IPS-18c (cell line): ENCODE results near the gene NOPCHAP1.
"Not testable (repeated sequence)": the region's sequence is repeated elsewhere in the genome, so short reads cannot be mapped to it uniquely, and the experiment has no call there.

Experiments used
- H3K4me3 ChIP-seq: 2 replicates; pipeline ENCODE4 v1.7.0; 2013; ENCODE audit warnings: low read depth, mild to moderate bottlenecking, low read length, moderate library complexity; ENCODE audit not compliant: insufficient read depth
- H3K9me3 ChIP-seq: one replicate; pipeline ENCODE4 v1.6.1; 2013; ENCODE audit warnings: mild to moderate bottlenecking, low read length, moderate library complexity; ENCODE audit not compliant: control insufficient read depth, insufficient read depth

NOPCHAP1 gene

DNA sequence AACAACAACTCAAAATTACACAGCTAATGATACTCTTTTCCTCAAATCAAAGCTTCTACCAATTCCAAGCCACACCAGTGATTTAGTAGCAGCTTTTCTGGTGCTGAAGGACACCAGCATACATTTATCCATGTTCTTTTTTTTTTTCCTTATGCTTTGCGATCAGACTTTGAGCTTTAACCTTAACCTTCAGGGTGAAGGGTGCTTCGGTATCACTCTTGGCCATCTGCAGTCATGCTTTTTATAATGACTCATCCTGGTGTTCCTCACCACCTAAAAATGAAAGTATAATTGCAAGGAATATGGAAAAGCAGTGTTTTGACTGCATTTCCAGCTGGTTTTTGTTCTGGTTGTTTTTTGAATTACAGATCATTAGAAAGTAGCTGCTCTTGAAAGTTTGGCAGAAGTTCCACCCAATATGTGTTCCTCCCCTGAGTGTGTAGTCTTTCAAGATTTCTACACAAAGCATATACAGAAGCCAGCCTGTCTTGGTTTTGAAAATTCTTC lies 26.7 kb upstream of the NOPCHAP1 start:
- Histone ChIP-seq H3K9me3 (peaks cover 4% of the 10 kb centered on the region), H3K4me3 (no peak overlapping the region)

- H3K9me3 ChIP-seq, result peaks cover 4% of the 10 kb centered on the region
Observed at GRCh38 chr12:104960464-104960863, 25.7 kb upstream of the NOPCHAP1 start.

DNA sequence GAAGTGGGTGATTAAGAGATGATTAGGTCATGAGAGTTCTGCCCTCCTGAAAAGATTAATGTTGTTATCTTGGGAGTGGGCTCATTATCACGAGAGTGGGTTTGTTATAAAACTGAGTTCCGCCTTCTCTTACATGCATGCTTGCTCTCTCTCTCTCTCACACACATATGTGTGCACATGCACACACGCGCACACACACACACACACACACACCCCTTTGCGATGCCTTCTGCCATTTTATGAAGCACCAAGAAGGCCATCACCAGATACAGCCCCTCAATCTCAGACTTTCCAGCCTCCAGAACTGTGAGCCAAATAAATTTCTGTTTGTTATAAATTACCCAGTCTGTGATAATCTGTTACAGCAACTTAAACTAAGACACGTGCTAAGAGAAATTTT lies 22.4 kb upstream of the NOPCHAP1 start:
- H3K9me3 ChIP-seq, result peaks cover 2% of the 10 kb centered on the region
- H3K4me3 ChIP-seq, result no peak overlapping the region

More at GRCh38 chr12:104960464-104960863, 25.7 kb upstream of the NOPCHAP1 start:
- H3K4me3 ChIP-seq, result no peak overlapping the region

- peaks cover 2% of the 10 kb centered on the region for H3K9me3 ChIP-seq
- H3K4me3 ChIP-seq, result no peak overlapping the region
Observed at GRCh38 chr12:104964167-104964855, 21.8 kb upstream of the NOPCHAP1 start.

- Histone ChIP-seq H3K4me3 (no peak overlapping the region), H3K9me3 (peaks cover 2% of the 10 kb centered on the region)
Observed at GRCh38 chr12:104964856-104965205, 21.3 kb upstream of the NOPCHAP1 start.

DNA sequence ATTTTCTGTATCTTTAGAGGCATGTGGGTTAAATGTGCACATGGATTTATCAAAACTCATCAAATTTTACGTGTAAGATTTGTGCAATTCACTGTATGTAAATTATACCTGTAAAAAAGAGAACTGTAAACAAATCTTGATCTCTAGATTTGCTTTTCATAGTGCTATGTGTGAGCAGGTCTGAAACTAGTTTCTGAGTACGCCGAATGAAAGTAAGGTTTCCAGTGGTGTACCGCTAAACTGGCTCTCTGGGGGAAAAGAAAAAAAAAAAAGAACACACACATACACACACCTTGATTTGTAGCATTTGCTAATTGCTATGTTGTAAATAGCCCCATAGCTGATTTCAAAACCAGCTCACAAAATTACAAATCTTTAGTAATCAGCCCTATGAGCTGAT lies 19.4 kb upstream of the NOPCHAP1 start:
- Histone ChIP-seq H3K9me3 (peaks cover 2% of the 10 kb centered on the region), H3K4me3 (no peak overlapping the region)

GRCh38 chr12:104969343-104969742 lies 16.8 kb upstream of the NOPCHAP1 start:
- Histone ChIP-seq H3K9me3 (peaks cover 2% of the 10 kb centered on the region), H3K4me3 (no peak overlapping the region)

- Histone ChIP-seq H3K4me3 (no peak overlapping the region), H3K9me3 (no peaks in the 10 kb centered on the region)
Observed at GRCh38 chr12:104971306-104971705, 14.8 kb upstream of the NOPCHAP1 start.

- no peak overlapping the region for H3K4me3 ChIP-seq
- no peaks in the 10 kb centered on the region for H3K9me3 ChIP-seq
Observed at GRCh38 chr12:104973250-104973649, 12.9 kb upstream of the NOPCHAP1 start.

DNA sequence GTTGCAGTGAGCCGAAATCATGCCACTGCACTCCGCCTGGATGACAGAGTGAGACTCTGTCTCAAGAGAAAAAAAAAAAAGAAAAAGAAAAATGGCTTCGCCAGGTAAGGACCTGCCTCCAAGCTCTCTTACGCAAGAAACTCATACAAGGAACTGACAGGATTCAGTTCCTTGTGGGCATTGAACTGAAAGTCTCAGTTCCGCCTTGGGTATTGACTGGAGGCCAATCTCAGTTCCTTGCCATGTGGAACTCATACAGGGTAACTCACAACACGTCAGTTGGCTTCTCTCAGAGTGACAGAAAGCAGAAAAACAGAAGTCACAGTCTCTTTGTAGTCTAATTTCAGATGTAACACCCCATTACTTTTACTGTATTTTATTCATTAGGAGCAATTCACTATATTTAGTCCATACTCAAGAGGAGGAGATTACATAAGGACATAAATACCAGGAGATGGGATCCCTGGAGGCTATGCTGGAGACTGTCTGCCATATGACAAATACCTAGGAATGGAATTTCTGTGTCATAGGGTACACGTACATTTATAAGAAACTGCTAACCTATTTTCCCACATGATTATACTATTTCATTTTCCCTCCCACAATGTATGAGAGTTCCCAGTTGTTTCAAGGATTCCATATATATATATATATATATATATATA lies 11.4 kb upstream of the NOPCHAP1 start:
- Histone ChIP-seq H3K4me3 (no peak overlapping the region), H3K9me3 (no peaks in the 10 kb centered on the region)

DNA sequence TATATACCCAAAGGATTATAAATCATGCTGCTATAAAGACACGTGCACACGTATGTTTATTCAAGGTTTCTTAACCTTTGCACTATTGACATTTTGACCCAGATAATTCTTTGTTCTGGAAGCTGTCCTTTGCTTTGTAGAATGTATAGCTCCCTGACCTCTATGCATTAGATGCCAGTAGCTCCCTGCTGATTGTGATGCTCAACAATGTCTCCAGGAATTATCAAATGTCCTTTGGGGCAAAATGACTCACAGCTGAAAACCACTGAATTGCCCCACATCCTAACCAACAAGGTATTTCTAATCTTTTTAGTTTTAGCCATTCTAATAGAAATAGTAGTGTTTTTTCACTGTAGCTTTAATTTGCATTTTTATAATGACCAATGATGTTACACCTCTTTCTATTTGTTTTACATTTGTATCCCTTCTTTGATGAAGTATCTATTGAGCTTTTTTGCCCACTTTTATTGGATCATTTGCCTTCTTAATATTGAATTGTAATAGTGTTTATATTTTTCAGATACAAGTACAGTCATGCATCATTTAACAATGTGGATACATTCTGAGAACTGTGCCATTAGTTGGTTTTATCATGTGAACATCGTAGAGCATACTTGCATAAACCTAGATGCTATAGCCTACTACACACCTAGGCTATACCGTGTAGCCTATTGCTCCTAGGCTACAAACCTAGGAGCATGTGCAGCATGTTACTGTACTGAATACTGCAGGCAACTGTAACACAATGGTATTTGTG lies 10.4 kb upstream of the NOPCHAP1 start:
- Histone ChIP-seq H3K4me3 (no peak overlapping the region), H3K9me3 (no peaks in the 10 kb centered on the region)

DNA sequence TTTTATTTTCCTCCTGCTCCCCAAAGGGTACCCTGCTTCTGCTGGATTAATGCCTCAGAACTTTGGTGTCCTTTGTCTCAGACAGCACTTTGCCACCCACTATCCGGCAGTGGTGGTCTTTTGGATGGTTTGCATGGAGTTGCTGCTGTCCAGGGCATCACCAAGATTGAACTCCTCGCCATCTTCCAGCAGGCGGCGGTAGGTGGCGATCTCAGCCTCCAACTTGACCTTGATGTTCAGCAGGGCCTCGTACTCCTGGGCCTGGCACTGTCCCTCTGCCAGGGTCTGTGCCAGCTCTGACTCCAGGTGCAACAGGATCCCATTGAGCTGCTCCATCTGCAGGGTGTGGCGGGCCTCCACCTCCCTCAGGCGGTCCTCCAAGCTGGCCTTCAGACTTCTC lies 9.4 kb upstream of the NOPCHAP1 start:
- H3K9me3 ChIP-seq, result no peaks in the 10 kb centered on the region
- no peak overlapping the region for H3K4me3 ChIP-seq

GRCh38 chr12:104977688-104978087 lies 8.4 kb upstream of the NOPCHAP1 start:
- not testable (repeated sequence) for H3K9me3 ChIP-seq, H3K4me3 ChIP-seq

GRCh38 chr12:104985206-104985605 lies 910 bp upstream of the NOPCHAP1 start:
- Histone ChIP-seq H3K4me3 (no peak overlapping the region), H3K9me3 (no peaks in the 10 kb centered on the region)

DNA sequence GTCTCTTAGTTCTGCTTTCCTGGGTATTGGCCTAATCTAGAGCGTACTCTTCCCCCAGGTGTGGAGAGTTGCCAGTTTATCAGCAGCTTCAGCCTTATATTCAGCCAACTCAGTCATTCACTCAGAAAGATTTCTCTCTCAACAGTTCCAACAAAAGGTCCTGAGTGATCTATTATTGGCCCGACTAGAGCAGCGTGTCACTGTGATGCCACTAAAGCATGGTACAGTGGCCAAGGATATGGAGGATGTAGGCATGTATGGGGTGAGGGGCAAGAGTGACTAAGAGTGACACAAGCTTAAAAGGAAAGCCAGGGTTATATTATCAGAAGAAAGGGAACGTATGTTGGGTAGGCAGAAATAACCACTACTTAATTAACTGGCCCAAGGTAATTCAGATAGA lies 4.8 kb downstream of the NOPCHAP1 start:
- Histone ChIP-seq H3K4me3 (no peak overlapping the region), H3K9me3 (no peaks in the 10 kb centered on the region)

- no peaks in the 10 kb centered on the region for H3K9me3 ChIP-seq
- no peak overlapping the region for H3K4me3 ChIP-seq
Observed at GRCh38 chr12:104991565-104992128, 5.5 kb downstream of the NOPCHAP1 start.

DNA sequence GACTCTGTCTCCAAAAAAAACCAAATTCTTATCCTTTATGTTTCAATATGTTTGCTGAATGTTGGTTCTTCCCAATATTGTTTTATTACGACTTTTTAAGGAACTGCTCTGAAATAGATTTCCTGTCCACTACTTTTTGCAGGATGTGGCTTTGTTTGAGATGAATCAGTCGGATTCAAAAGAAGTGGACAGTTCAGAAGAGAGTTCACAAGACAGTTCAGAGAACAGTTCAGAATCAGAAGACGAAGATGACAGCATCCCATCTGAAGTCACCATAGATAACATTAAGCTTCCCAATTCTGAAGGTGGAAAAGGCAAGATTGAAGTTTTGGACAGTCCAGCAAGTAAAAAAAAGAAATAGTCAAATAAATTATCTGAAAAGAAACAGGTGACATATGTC lies 8.2 kb downstream of the NOPCHAP1 start:
- no peaks in the 10 kb centered on the region for H3K9me3 ChIP-seq
- no peak overlapping the region for H3K4me3 ChIP-seq

- no peaks in the 10 kb centered on the region for H3K9me3 ChIP-seq
- no peak overlapping the region for H3K4me3 ChIP-seq
Observed at GRCh38 chr12:104997541-104997940, 11.4 kb downstream of the NOPCHAP1 start.
